Right kidney (tissue), 1 donor: ENCODE results near the gene DENND11.
"Not testable (repeated sequence)": the region's sequence is repeated elsewhere in the genome, so short reads cannot be mapped to it uniquely, and the experiment has no call there.

Experiments used
- DNase-seq: peaks from one replicate; pipeline ENCODE4 v3.0.0-alpha.2; 2016

Gene DENND11

DNA sequence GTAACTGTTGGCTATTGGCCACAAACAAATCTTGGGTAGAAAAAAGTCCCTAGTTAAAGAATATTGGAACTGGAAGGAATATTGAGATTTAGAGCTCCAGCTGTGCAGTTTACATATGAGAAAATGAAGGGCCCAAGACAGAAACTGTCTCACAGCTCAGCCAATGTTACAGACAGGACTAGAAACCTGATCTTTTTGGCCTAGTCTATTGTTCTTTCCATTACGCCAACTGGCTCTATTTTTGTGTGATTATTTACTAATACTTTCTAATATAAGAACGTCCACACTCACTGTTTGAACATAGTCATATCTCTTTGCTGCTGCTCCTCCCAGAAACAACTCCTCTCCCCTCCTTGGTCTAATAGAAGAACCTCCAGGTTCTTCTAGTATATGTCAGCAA, 7.4 kb upstream of the DENND11 start:
- DNase-seq = no peak

DNA sequence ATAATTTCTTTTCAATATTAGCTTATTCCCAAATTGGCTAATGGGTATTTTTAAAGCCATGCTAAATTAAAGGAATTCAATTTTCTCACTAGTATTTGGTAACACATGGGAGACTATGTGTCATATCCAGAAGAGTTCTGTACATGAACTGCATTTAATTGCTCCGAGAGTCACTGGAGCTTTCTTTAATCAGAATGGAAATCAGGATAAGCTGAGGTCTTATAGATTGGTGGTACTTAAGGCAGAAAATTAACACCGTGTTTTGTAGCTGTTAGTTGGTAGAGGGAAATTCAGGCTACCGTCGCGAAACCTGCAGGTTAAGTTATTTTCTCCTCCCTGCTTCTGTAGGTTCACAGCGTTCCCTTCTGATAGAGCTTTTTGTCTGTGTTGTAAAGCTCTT, 6.4 kb upstream of the DENND11 start, which contains the start of gene WEE2:
WEE2 (plus strand) TSS at position 3 of the 400 bp plus-strand sequence. CDS start 406 bp downstream, outside the sequence.
- DNase-seq = no peak

DNA sequence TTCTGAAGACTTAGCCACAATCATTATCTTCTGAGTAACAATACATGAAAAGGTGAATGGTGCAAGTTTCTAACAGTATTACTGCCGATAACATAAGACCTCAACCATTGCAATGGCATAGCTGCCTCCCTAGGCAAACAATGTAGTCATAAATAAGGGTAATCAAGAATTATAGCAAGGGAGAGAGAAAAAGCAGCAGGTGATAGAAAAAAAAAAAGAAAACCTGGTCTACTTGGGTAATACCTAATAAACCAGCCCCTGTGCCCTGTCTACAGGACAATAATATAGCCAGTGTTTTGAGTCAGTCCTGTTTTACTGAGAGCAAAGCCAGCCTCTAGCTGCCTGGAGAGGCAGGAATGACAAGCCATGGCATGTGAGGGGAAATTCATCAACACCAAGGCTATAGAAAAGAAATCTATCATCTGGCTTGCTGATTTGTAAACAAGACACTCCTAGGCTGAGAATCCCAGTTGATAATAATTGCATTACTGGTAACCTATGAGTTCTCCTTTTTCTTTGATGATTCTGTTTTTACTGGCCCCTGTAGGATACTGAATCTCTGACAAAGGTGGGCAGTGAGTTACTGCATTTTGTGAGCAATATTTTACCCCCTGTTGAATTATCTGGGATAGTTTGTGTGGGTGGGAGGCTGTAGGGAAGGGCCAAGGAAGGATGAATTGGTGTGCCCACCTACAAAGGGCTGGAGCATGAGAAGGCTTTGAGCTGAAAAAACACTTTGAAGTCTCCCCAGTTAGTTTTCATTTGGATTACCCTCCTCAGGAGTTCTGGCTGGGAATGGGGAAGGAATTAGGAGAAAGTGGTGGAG, 4.5 kb upstream of the DENND11 start:
- DNase-seq = no peak

DNA sequence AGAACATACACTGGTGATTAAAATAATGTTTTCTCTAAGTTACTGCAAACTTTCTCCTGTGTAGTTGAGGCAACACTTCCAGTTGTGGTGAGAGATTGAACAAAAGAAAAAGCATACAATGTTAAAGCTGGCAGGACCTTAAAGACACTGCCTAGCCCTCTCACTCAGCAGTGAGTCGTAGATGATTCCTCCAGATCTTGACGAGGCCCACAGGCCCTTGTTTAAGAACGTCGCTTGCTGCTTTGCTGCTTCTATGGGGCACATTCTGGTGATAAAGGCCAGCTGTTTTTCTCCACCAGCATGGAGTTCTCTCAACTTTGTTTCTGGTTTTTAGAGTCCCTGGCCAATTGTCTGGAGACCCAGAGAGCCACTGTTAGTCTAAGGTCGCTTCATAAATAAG, 2.8 kb upstream of the DENND11 start:
- DNase-seq = no peak

DNA sequence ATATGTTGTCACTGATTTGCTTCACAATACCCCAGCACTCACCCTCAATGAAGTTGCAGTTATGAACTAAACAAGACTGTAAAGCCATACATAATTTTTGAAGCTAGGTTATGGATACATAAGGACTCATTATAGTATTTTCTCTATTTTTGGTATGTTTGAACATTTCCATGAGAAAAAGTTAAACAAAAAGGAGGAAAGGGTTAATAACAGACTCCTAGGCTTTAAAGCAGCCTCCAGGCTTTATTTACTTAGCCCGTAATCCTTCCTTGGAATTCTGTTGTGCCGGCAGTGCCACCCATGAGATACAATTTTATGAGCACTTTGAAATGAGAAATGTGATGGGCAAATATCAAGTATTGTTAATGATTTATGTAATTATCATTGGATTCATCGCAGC, 2.1 kb upstream of the DENND11 start:
- no peak for DNase-seq

DNA sequence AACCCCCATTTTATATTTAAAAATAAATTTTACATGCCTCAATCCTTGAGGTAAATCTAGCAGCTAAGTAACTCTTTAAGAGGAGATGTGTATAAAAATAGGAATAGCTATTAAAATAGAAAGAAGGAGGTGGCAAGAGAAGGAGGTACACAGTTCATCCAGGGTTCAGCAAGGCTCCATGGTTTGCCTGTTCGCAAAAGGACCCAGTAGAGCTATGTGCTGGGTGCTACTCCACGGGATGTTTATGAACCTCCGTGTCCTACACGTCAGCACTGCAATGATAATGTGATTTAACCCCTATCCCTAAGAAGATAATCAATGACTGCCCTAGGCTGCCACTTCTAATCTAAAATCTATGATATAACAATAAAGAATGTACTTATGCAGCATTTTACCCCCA, 926 bp upstream of the DENND11 start:
- DNase-seq = no peak

DNA sequence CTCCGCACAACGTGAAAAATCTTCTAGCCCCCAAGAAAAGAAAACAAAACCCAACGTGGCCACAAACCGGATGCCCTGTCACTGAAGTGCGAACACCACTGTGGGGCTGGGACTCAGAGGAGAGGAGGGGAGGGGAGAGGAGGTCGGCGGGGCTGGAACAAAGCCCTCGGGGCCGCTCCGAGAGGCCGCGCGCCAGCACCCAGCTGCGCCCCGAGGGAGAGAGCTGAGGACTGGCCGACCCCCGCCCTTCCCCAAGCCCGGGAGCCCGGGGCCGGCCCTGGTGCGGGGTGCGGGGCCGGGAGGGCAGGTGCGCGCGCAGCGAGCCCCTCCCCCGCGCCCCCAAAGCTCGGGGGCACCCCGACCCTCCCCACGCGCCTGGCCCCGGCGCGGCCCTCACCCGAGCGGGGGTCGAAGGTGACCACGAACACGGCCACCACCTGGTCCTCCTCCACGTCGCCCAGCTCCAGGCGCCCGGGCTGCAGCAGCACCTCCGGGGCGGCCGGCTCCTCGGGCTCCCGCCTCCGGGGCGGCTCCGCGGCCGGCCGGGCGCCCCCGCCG, 398 bp downstream of the DENND11 start:
- DNase-seq = peak; percentile 69

DNA sequence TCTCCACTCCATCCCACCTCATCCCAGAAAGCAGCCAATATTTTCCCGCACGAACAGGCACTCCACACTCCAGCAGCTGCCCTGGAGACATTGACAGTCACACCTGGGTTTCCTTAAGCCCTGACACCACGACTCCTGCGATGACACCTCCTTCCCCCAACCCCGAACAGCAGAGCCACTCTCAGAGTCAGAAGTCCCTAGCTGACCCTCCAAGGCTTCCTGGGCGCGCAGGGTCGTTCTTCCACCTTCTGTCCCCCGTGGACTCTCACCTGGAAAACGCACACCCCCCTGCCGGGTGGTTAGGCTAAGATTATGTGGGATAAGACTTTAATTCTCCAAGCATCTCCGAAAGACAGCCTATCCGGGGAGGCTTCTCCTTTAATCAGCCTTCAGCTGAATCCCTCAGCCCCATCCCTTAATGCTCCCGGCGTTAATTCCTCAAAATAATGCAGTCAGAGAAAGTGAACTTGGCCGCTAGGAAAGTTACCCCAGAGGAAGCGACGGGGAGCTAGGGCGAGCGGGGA, 1.1 kb downstream of the DENND11 start:
- DNase-seq = peak; percentile 36

DNA sequence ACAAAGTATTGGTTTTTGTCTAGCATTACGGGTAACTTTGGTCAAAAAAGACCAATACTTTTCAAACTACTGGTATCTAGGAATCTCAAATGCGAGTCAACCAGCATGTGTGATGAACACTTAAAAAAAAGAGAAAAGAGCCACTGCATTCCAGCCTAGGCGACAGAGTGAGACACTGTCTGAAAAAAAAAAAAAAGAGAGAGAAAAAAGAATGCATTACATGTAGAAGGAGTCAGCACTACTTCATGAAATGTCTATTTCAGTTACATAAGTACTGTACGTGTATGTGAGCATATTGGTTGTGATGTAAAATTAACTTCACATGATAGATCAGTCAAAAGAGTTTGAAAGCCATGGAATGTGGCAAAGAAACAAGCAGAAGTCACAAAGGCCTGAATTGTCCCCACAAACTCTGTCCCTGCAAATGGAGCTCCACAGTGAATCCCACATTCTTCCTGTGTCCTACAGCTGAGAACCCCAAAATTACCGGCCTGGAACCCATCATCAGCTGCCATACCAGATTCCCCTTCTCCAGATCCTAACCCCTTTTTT, 1.6 kb downstream of the DENND11 start:
- DNase-seq = no peak

DNA sequence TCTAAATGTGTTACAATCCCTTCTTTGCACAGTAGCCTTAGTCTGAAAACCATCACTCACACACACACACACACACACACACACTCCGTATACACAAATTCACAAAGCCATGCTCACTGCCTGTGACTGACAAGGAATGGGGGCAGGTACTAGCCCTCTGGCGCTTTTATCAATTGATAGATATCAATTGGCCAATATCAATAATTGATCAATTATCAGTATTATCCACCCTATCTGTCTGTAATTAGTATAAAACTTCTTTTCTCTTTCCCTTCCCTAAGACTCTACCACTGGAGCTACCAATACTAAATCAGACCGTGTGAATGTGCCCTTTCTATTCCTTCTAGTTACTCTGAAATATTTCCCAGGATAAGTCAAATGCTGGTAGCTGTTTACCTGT, 2.1 kb downstream of the DENND11 start:
- DNase-seq = no peak

DNA sequence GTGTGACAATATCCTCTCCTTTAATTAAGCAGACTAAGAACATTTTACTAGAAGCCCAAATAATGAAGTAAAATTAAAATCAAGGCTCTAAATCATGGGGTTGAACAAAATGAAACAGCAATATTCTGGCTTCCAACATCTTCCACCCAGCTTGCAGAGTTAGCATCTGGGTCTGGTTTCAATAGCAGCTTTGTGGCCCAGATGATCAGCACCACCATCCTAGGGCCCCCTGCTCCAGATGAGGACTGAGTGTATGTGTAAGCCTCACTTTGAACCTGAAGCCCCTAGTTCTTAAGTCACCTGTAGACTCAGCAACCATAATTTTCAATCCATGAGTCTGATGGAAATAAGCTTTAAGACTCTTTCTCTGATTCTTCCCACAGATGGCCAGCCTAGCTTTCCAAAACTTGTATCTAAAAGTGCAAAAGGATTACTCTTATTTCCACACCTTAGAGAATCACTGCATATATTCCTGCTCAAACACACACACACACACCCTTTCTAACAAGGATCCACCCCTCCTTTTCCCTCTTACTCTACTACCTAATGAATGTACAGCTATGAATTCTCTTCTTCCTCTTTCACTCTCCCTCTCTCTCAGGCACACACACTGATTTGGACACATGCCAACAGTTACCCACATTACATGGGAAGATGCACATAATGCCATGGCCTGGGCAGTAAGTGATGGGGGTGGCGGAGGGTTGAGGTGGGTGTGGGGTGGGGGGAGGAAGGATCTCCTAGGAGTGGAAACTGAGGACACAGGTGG, 3.5 kb downstream of the DENND11 start:
- no peak for DNase-seq

DNA sequence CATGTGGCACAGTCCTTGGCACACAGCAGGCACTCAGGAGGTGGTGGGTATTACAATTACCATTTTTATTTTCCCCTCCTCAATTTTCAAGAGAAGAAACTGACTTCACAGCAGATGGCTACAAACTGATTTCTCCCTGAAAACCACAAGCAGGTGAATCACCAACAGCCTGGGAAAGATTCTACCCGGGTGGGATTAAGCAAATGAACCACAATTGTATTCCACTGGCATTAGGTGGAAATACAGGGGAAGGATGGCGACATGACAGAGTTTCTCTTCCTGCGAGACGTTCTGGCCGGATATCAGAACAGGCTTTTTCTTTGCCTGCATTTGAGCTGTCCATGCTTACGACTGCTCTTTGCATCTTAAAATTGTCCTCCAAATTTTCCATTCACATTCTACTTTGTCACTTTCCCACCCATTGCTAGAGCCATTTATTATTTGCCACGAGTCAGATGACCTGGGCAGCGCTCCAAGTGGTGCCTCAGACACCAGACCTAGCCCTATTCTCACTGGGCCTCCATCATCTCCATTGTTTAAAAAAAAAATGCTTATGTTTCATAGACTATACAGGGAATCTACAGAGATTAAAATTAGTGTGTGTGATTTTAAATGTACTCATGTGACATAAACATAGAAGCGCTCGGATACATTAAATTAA, 4.6 kb downstream of the DENND11 start:
- no peak for DNase-seq

DNA sequence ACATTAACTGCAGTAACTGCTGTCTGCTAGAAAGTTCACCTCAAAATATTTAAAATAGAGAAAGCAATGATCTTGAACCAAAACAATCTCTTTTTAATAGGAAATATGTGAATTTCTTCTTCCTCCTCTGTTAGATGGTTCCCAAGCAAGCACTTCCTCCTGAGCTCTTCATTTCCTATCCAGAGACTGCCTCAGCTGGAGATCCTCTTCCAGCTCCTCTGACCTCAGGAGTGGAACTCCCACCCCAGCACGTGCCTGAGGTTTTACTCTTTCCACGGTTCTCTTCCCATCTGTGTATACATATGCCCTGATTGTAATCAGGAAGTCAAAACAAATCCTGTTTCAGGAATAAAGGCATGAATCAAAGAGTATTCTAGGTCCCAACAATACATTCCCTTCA, 5.6 kb downstream of the DENND11 start:
- no peak for DNase-seq

DNA sequence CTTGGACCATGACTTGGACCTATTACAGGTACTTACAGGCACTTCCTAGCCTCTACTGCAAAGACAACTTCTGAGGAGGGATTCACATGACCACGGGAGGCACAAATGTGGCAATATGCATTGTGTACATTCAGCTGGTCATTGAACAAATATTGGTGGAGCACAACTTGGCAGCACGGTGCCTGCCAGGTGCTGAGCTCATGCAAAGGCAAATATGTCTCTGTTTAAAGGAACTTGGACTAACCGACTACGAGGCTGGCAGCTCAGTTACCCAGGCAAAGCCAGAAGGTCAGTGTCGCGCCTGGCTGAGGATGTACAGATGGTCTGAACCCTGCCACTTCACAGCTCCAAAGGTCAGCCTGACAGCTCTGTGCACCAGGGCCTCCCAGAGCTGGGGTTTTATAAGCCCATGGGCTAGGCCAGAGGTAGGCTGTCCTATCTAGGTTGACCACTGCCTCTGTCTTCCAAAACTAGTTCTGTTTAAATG, 6.1 kb downstream of the DENND11 start:
- no peak for DNase-seq

DNA sequence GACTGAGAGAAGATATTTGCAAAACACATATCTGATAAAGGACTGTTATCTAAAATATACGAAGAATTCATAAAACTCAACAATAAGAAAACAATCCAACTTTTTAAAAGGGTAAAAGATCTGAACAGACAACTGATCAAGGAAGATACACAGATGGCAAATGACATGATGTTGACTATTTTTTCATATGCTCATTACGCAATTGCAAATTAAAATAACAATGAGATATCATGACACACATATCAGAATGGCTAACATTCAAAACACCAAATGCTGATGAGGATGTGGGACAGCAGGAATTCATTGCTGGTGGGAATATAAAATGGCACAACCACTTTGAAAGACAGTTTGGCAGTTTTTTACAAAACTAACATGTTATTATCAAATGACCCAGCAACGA, 8.9 kb downstream of the DENND11 start:
- DNase-seq = no peak

DNA sequence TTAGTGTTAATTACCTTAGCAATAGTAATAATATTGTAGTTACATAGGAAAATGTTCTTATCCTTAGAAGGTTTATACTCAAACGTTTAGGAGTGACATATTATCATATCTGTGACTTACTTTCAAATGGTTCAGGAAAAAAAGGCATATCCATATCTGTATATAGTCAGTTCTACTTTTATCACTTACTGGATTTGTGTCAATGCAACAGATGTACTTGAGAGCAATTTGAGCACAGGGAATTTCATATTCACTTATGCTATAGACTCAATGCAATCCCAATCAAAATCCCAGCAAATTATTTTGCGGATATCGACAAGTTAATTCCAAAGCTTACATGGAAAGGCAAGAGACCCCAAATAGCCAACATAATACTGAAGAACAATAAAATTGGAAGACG, 10.0 kb downstream of the DENND11 start:
- DNase-seq = no peak

DNA sequence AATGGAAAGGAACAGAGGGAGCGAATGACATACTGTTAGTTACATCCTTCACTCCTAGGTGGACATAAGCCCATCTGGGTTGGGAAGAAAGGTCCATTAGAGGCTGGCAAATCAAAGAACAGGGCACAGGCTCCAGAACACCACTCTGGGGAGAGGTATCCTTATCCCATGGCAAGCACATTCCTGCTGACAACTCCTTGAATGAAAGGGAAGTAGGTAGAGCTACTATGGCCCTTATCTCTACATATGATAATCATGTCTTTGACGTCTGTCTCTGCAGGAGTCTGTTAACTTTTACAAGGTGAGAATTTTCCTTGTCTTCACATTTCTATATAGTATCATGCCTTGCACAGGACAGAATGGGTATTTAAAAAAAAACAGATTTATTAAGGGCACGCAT, 10.4 kb downstream of the DENND11 start:
- no peak for DNase-seq

DNA sequence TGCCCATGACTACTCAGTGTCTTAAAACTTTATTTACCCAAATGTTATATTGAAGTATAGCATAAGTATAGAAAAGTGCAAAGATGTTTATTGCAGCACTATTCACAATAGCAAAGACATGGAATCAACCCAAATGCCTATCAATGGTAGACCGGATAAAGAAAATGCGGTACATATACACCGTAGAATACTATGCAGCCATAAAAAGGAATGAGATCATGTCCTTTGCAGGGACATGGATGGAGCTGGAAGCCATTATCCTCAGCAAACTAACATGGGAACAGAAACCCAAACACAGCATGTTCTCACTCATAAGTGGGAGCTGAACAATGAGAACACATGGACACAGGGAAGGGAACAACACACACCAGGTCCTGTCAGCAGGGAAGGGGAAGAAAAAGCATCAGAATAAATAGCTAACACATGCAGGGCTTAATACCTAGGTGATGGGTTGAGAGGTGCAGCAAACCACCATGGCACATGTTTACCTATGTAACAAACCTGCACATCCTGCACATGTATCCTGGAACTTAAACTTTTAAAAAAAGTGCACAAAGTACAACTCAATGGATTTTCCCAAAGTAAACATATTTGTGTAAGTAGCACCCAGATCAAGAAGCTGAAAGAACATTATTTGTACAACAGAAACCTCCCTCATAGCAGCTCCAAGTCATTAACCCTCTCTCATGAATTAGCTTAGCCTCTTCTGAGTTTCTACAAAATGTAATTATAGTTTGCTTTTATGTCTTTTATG, 12.7 kb downstream of the DENND11 start:
- DNase-seq = not testable (repeated sequence)

DNA sequence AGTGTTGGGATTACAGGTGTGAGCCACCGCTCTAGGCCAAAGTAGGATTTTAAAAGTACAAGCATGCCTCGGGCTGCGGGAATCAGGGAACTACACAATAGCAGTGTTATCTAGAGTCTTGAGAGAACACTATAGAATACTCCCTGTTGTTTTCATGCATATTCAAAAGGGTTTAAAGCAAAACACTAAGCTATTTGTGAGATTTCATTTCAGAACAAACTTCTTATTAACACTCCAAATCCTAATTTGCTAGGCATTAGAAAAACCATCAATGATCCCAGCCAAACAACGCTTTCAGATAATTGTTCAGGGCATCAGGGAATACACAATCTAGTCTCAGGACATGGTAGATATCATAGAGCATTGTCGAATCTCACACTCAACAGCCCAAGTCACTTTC, 13.9 kb downstream of the DENND11 start:
- no peak for DNase-seq

DNA sequence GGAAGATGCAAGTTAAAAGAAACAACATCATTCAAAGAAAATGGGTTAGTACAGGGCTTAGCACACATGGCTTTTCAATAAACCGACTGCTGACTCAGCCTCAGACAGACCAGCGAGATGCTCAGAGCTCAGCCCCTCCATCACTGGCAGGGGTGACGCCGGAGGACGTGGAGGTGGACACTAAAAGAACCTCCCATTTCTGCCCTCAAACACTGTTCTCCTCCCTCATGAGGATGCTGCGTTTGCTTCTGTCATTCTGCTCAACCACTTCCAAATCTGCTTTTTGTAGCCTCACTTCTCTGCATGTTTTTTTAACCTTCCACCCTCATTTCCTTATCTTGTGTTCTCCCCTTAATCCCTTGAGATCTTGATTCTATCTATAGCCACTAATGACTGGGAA, 15.3 kb downstream of the DENND11 start:
- no peak for DNase-seq

DNA sequence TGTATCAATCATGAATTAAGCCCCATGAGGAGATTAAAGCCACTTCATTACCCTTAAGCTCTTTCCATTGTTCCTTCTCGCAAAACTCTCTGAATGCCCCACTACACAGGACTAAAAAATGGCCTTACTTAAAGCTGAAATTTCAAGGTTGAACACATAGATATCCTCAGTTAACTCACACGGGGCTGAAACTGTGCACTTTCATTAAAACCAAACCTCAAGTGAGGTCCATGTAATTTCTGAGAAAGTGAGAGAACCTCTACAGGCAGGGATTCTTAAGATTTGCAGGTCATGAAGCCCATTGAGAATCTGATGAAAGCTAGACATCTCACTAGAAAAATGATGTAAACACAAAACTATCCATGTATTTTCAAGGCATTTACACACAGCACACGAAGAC, 15.9 kb downstream of the DENND11 start:
- no peak for DNase-seq
